ENCODE results near the gene GCDH.

GCDH gene

GRCh38 chr19:12930002-12930645 is 39.2 kb downstream of the GCDH start:
- H3K4me3 ChIP-seq (ENCODE audit: insufficient read depth, low read depth, low read length, poor library complexity, severe bottlenecking): no peak overlapping the region
- peaks cover 8% of the 10 kb centered on the region for H3K4me1 ChIP-seq (ENCODE audit: control insufficient read depth, insufficient read depth, low read length, poor library complexity, severe bottlenecking)
- H3K27ac ChIP-seq (ENCODE audit: insufficient read depth, low read length, poor library complexity, severe bottlenecking): no peak overlapping the region
- H3K9me3 ChIP-seq (ENCODE audit: control insufficient read depth, low read length): no peaks in the 10 kb centered on the region
- H3K27me3 ChIP-seq (replicated peaks; ENCODE audit: control insufficient read depth, insufficient read depth, low read length, poor library complexity, severe bottlenecking): no peaks in the 10 kb centered on the region
- no peak for DNase-seq
- peaks cover 43% of the 10 kb centered on the region for H3K36me3 ChIP-seq (ENCODE audit: control insufficient read depth, insufficient read depth, low read length)

DNA sequence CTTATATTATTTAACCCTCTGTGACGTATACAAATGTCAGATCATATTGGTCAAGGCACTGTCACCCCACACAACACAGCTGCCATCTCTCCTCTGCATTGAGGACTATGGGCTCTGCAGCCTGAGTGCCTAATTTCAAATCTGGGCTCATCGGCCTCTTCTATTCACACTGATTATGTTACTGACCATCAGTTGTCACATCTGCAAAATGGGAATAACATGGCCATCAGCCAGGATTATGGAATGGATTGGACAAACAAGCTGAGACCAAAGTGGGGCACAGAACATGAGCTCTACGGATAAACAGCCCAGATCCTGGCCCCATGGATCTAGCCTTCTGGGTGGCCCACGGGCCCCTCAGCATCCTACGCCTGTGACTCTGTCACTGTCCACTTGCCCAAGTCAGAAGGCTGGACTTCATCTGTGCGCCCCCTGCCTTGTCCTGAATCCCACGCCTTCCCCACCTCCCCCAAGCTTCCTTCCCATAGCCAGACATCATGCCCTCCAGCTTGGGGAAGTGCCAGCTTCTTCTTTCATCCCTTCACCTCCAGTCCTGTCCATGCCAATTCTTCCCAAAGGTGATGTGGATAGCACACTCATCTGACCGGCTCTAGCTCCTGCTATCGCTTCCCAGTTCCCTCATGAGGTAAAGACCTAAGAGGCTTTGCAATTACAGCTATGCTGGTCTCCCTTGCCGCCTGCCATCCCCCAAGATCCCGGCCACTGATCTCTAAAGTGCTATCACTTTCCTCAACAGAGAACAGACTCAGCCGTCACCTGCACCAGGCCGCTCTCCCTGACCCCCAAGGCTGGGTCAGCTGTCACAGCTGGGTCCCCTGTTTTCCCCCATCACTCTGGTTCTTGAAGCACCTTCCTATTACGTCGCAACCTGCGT is 41.7 kb downstream of the GCDH start:
- H3K4me3 ChIP-seq (ENCODE audit: insufficient read depth, low read depth, low read length, poor library complexity, severe bottlenecking): peak overlapping the region; percentile 76
- H3K36me3 ChIP-seq (ENCODE audit: control insufficient read depth, insufficient read depth, low read length): peaks cover 27% of the 10 kb centered on the region
- H3K4me1 ChIP-seq (ENCODE audit: control insufficient read depth, insufficient read depth, low read length, poor library complexity, severe bottlenecking): peaks cover 12% of the 10 kb centered on the region
- H3K9me3 ChIP-seq (ENCODE audit: control insufficient read depth, low read length): no peaks in the 10 kb centered on the region
- no peak for DNase-seq
- H3K27me3 ChIP-seq (replicated peaks; ENCODE audit: control insufficient read depth, insufficient read depth, low read length, poor library complexity, severe bottlenecking): no peaks in the 10 kb centered on the region
- H3K27ac ChIP-seq (ENCODE audit: insufficient read depth, low read length, poor library complexity, severe bottlenecking): no peak overlapping the region

GRCh38 chr19:12933287-12934072 is 42.5 kb downstream of the GCDH start, which contains the start of gene FARSA:
Gene FARSA, minus strand, starts transcription at chr19:12933711. Its CDS starts 15 bp downstream, at chr19:12933696.
- H3K27ac ChIP-seq (ENCODE audit: insufficient read depth, low read length, poor library complexity, severe bottlenecking): peak within 1 kb of the TSS; percentile 64

GRCh38 chr19:12935071-12935470 is 44.1 kb downstream of the GCDH start:
- H3K27ac ChIP-seq (ENCODE audit: insufficient read depth, low read length, poor library complexity, severe bottlenecking): no peak overlapping the region
- H3K27me3 ChIP-seq (replicated peaks; ENCODE audit: control insufficient read depth, insufficient read depth, low read length, poor library complexity, severe bottlenecking): no peaks in the 10 kb centered on the region
- H3K4me1 ChIP-seq (ENCODE audit: control insufficient read depth, insufficient read depth, low read length, poor library complexity, severe bottlenecking): peaks cover 26% of the 10 kb centered on the region
- DNase-seq: no peak
- no peak overlapping the region for H3K4me3 ChIP-seq (ENCODE audit: insufficient read depth, low read depth, low read length, poor library complexity, severe bottlenecking)
- H3K9me3 ChIP-seq (ENCODE audit: control insufficient read depth, low read length): no peaks in the 10 kb centered on the region
- H3K36me3 ChIP-seq (ENCODE audit: control insufficient read depth, insufficient read depth, low read length): peaks cover 12% of the 10 kb centered on the region

More at GRCh38 chr19:12933287-12934072, 42.5 kb downstream of the GCDH start, which contains the start of gene FARSA:
- Histone ChIP-seq H3K4me3 (ENCODE audit: insufficient read depth, low read depth, low read length, poor library complexity, severe bottlenecking) (peak within 1 kb of the TSS; percentile 76), H3K4me1 (ENCODE audit: control insufficient read depth, insufficient read depth, low read length, poor library complexity, severe bottlenecking) (peaks cover 16% of the 10 kb centered on the region), H3K9me3 (ENCODE audit: control insufficient read depth, low read length) (no peaks in the 10 kb centered on the region), H3K36me3 (ENCODE audit: control insufficient read depth, insufficient read depth, low read length) (peaks cover 21% of the 10 kb centered on the region), H3K27me3 (replicated peaks; ENCODE audit: control insufficient read depth, insufficient read depth, low read length, poor library complexity, severe bottlenecking) (no peaks in the 10 kb centered on the region)
- peak; percentile 78 to 85 (median 81) for DNase-seq

DNA sequence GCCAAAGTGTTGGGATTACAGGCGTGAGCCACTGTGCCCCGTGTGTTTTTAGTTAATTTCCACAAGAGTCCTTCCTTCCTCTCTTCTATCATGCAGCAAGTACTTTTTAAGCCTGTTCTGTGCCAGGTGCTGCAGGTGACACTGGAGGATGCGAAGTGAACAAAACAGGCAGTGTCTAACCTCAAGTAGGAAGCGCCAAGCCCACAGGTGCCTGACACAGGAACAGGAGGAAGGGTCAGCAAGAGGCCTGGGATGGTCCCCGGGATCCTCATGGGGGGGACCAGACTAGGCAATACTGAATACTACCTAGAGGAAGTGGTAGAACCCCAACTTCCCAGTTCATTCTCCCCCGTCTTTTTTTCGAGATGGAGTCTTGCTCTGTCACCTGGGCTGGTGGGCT is 45.6 kb downstream of the GCDH start:
- Histone ChIP-seq H3K4me3 (ENCODE audit: insufficient read depth, low read depth, low read length, poor library complexity, severe bottlenecking) (no peak overlapping the region), H3K36me3 (ENCODE audit: control insufficient read depth, insufficient read depth, low read length) (peaks cover 18% of the 10 kb centered on the region), H3K4me1 (ENCODE audit: control insufficient read depth, insufficient read depth, low read length, poor library complexity, severe bottlenecking) (peaks cover 33% of the 10 kb centered on the region), H3K27me3 (replicated peaks; ENCODE audit: control insufficient read depth, insufficient read depth, low read length, poor library complexity, severe bottlenecking) (no peaks in the 10 kb centered on the region), H3K9me3 (ENCODE audit: control insufficient read depth, low read length) (no peaks in the 10 kb centered on the region), H3K27ac (ENCODE audit: insufficient read depth, low read length, poor library complexity, severe bottlenecking) (no peak overlapping the region)
- DNase-seq: no peak

DNA sequence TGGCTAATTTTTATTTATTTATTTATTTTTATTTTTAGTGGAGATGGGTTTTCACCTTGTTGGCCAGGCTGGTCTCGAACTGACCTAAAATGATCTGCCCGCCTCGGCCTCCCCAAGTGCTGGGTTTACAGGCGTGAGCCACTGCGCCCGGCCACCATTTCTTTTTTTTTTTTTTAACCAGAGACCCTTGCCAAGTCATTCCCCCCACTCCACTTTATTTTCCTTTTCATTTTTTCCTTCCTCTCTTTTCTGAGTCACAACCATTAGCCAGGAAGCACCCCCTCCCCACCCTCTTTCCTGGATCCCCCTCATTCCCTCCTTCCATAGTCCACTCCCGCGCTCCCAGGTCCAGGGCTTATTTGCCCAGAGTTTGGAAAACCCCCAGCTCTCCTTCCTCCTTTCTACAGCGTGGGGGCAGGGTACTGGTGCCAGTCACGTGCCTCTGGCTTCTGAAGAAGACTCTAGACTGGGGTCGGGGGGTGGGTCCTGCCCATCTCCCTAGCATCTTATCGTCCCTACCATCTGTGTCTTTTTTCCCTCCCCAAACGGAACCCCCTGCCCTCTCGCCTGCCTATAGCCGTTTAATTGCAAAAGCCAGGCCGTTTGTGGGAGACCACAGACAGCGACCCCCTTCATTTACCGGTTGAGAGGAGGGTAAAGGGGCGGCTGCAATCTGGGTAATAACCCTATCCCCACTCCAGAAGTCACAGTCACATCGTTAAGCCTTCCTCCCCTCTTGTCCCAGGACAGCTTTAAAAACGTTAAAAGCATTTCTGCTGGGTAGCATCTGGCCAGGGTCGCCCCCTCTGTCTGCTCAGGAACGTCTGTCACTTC is 46.4 kb downstream of the GCDH start:
- Histone ChIP-seq H3K36me3 (ENCODE audit: control insufficient read depth, insufficient read depth, low read length) (peaks cover 24% of the 10 kb centered on the region), H3K9me3 (ENCODE audit: control insufficient read depth, low read length) (no peaks in the 10 kb centered on the region), H3K4me3 (ENCODE audit: insufficient read depth, low read depth, low read length, poor library complexity, severe bottlenecking) (peak overlapping the region; percentile 52), H3K4me1 (ENCODE audit: control insufficient read depth, insufficient read depth, low read length, poor library complexity, severe bottlenecking) (peaks cover 33% of the 10 kb centered on the region), H3K27ac (ENCODE audit: insufficient read depth, low read length, poor library complexity, severe bottlenecking) (peak overlapping the region; percentile 34), H3K27me3 (replicated peaks; ENCODE audit: control insufficient read depth, insufficient read depth, low read length, poor library complexity, severe bottlenecking) (no peaks in the 10 kb centered on the region)
- no peak for DNase-seq

DNA sequence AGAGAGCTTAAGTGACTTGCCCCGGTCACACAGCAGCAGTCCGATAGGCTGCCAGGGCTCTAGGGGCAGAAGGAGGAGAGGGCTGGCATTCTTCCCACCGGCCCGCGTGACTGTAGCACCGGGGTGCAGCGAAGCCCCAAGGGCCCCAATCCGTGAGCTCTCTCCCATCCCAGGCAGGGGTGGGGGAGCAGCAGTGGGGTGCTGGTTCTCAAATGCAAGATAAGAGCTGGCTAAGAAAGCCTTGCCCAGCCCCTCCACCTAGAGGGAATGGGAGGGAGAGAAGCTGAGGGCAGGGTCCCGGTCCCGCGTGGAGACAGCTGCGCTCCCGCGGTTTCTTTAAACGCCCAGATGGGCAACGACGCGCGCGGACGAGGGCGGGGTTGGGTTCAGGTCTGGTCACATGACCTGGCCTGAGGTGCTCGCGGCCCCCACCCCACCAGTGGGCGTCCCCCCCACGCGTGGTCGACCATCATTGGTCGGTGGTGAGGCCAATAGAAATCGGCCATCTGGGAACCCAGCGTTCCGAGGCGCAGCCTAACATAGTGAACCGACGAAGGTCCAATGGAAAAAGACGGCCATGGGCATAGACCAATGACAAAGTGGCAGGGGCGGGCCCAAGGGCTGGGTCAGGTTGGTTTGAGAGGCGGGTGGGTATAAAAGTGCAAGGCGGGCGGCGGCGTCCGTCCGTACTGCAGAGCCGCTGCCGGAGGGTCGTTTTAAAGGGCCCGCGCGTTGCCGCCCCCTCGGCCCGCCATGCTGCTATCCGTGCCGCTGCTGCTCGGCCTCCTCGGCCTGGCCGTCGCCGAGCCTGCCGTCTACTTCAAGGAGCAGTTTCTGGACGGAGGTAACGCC is 47.2 kb downstream of the GCDH start, which contains the start of gene CALR:
CALR (plus strand) TSS at position 683 of the 852 bp plus-strand sequence; CDS start at position 754, 71 bp downstream.
- peak; percentile 99 for DNase-seq

GRCh38 chr19:12938779-12939601 is 48.0 kb downstream of the GCDH start:
- H3K4me1 ChIP-seq (ENCODE audit: control insufficient read depth, insufficient read depth, low read length, poor library complexity, severe bottlenecking): peaks cover 30% of the 10 kb centered on the region
- no peaks in the 10 kb centered on the region for H3K27me3 ChIP-seq (replicated peaks; ENCODE audit: control insufficient read depth, insufficient read depth, low read length, poor library complexity, severe bottlenecking)
- H3K36me3 ChIP-seq (ENCODE audit: control insufficient read depth, insufficient read depth, low read length): peaks cover 39% of the 10 kb centered on the region
- DNase-seq: peak in 1 of 3 donors; percentile 5
- peak overlapping the region; percentile 86 for H3K27ac ChIP-seq (ENCODE audit: insufficient read depth, low read length, poor library complexity, severe bottlenecking)
- peak overlapping the region; percentile 90 for H3K4me3 ChIP-seq (ENCODE audit: insufficient read depth, low read depth, low read length, poor library complexity, severe bottlenecking)
- H3K9me3 ChIP-seq (ENCODE audit: control insufficient read depth, low read length): no peaks in the 10 kb centered on the region

More for the DNA sequence above, 47.2 kb downstream of the GCDH start, which contains the start of gene CALR:
- Histone ChIP-seq H3K27ac (ENCODE audit: insufficient read depth, low read length, poor library complexity, severe bottlenecking) (peak within 1 kb of the TSS; percentile 86), H3K36me3 (ENCODE audit: control insufficient read depth, insufficient read depth, low read length) (peaks cover 32% of the 10 kb centered on the region), H3K4me3 (ENCODE audit: insufficient read depth, low read depth, low read length, poor library complexity, severe bottlenecking) (peak within 1 kb of the TSS; percentile 90), H3K9me3 (ENCODE audit: control insufficient read depth, low read length) (no peaks in the 10 kb centered on the region), H3K27me3 (replicated peaks; ENCODE audit: control insufficient read depth, insufficient read depth, low read length, poor library complexity, severe bottlenecking) (no peaks in the 10 kb centered on the region), H3K4me1 (ENCODE audit: control insufficient read depth, insufficient read depth, low read length, poor library complexity, severe bottlenecking) (peaks cover 25% of the 10 kb centered on the region)
